ENCODE data around the gene HSP90AB1. TPM values are rescaled to one million over a fixed set of nuclear protein-coding genes. Genes with fewer than 3 reads are reported as not detected.

Gene HSP90AB1
- total RNA-seq, 3 donors from 2014 or later: 322 to 593 (median 399) TPM

- ATAC-seq (no peak), DNase-seq (no peak)
- Histone ChIP-seq H3K4me1 (ENCODE audit: low read depth) (peaks cover 18% of the 10 kb centered on the region), H3K9me3 (no peaks in the 10 kb centered on the region), H3K4me3 (no peak overlapping the region), H3K36me3 (ENCODE audit: low read depth) (no peaks in the 10 kb centered on the region)
- intact Hi-C loops (cut with DNase I, micrococcal nuclease): no loop called here
- no peak for TF ChIP-seq CTCF (IDR thresholded peaks at IDR 0.05)
These were observed 19.6 kb upstream of the HSP90AB1 start for GRCh38 chr6:44227148-44227793.

DNA sequence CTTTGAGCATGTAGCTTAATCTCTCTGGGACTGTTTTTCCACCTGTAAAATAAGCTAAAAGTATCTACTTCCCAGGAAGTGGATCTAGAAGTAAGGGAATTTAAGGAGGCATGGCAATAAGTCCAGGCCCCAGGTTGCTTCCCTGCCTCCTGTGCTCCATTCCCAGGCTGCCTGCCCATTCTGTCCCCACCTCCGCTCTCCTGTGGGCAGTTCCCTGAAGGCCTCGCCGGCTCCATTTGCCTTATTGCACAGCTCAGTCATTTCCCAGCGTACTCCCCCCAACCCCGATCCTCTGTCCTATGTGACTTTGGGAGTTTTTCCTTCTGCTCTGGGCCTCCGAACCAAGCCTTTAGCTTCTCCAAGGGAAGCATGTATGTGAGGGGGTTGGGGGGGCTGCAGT is 18.9 kb upstream of the HSP90AB1 start:
- TF ChIP-seq CTCF (IDR thresholded peaks at IDR 0.05): no peak
- intact Hi-C loops (cut with DNase I, micrococcal nuclease): no loop called here
- Histone ChIP-seq H3K4me3 (no peak overlapping the region), H3K9me3 (no peaks in the 10 kb centered on the region), H3K36me3 (ENCODE audit: low read depth) (no peaks in the 10 kb centered on the region), H3K4me1 (ENCODE audit: low read depth) (peaks cover 12% of the 10 kb centered on the region)
- ATAC-seq (no peak), DNase-seq (no peak)

DNA sequence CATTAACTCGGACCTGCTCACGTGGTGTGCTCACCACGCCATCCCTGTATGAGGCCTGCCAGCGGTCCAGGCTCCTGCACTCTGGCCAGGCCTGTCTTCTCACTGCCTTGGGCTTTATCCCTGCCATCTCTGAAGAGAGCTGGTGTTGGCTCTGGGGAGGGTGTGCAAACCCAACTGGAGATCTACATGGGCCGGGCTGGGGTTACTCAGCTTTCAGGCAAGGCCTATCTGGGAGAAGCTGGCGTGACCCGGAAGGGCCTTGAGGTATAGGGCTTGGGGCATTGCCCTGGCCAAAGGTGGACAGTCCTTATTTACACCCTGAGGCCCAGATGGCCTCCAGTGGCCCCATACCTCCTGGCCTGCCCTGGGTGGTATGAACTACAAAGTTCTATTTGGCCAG is 18.5 kb upstream of the HSP90AB1 start:
- Histone ChIP-seq H3K9me3 (no peaks in the 10 kb centered on the region), H3K4me1 (ENCODE audit: low read depth) (peaks cover 10% of the 10 kb centered on the region), H3K36me3 (ENCODE audit: low read depth) (no peaks in the 10 kb centered on the region), H3K4me3 (no peak overlapping the region)
- DNase-seq (no peak), ATAC-seq (no peak)
- no peak for TF ChIP-seq CTCF (IDR thresholded peaks at IDR 0.05)
- intact Hi-C loops (cut with DNase I, micrococcal nuclease): no loop called here

DNA sequence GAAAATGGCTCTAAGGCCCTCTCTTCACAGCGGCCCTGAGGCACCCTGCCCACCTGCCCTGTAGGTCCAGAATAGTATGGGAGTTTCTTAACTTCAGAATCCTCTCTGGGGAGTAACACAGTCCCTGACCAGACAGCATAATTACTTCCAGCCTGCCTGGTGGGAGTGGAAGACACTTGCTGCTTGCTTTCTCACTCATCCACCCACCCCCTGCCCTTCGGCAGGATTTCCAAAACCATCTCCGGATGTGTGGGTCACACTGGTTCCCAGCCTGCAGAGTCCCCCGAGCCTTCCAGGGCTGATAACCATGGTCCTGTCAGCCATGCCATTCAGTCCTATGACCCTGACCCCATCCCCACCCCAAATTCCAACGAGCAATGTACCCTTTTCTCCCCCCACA is 18.1 kb upstream of the HSP90AB1 start:
- intact Hi-C loops (cut with DNase I, micrococcal nuclease): no loop called here
- DNase-seq: no peak
- no peaks in the 10 kb centered on the region for H3K36me3 ChIP-seq (ENCODE audit: low read depth)
- no peak overlapping the region for H3K4me3 ChIP-seq
- H3K9me3 ChIP-seq: no peaks in the 10 kb centered on the region
- no peak for ATAC-seq
- H3K4me1 ChIP-seq (ENCODE audit: low read depth): peaks cover 6% of the 10 kb centered on the region
- no peak for TF ChIP-seq CTCF (IDR thresholded peaks at IDR 0.05)

DNA sequence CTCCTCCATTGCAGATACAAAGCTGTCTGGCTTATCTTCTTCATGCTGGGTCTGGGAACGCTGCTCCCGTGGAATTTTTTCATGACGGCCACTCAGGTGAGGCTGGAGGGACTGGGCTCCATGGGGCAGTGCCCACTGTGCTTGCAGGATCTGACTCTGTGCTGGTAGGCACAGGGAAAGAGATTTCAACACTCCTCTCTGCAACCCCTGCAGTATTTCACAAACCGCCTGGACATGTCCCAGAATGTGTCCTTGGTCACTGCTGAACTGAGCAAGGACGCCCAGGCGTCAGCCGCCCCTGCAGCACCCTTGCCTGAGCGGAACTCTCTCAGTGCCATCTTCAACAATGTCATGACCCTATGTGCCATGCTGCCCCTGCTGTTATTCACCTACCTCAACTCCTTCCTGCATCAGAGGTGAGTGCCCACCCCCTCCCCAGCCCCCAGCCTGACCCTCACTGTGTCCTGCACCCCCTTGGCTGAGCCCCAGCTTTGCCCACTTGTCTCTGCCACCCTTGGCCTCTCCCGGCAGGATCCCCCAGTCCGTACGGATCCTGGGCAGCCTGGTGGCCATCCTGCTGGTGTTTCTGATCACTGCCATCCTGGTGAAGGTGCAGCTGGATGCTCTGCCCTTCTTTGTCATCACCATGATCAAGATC is 17.4 kb upstream of the HSP90AB1 start:
- H3K4me3 ChIP-seq: no peak overlapping the region
- H3K36me3 ChIP-seq (ENCODE audit: low read depth): no peaks in the 10 kb centered on the region
- intact Hi-C loops (cut with DNase I, micrococcal nuclease): loop anchor here in 1 of 2 donors (10.0 kb wide), 1 partner anchor 55 kb away; no protein-coding TSS in a partner anchor
- no peak for ATAC-seq
- no peak for DNase-seq
- TF ChIP-seq CTCF (IDR thresholded peaks at IDR 0.05): no peak
- H3K9me3 ChIP-seq: no peaks in the 10 kb centered on the region
- peaks cover 3% of the 10 kb centered on the region for H3K4me1 ChIP-seq (ENCODE audit: low read depth)

All from mucosa of descending colon (tissue), 3 donors.